ENCODE measurements around the gene FOSB.

DNA sequence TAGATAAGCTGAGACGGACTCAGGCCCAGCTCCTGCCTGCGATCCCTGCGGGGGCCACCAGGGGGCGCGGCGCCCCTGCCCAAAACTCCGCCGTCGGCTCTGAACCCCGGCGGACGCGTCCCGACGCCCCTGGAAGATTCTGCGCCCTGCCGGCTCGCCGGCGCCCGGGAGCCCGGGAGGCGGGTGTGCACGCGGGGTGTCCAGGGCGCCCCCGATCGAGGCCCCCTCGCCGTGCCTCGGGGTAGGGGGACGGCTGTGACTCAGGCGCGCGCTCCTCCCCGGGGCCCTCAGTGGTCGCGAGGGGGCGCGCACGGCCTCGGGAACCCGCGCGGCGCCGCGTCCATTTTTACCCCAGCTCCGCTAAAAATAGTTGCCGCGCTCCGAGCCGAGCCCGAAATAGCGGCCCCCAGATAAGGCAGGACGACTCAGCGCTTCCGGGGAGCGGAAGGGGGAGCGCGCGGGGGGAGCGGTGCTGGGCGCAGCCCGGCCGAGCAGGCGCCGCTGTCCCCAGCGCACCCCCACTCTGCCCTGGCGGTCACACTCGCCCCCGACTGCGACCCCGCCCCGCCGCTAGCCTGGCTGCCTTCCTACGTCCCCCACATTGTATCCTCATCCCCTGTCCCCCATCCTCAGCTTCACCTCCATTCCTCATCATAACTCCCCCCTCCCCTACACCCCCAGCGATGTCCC, 28.1 kb upstream of the FOSB start:
- TF ChIP-seq, protein P1, sequence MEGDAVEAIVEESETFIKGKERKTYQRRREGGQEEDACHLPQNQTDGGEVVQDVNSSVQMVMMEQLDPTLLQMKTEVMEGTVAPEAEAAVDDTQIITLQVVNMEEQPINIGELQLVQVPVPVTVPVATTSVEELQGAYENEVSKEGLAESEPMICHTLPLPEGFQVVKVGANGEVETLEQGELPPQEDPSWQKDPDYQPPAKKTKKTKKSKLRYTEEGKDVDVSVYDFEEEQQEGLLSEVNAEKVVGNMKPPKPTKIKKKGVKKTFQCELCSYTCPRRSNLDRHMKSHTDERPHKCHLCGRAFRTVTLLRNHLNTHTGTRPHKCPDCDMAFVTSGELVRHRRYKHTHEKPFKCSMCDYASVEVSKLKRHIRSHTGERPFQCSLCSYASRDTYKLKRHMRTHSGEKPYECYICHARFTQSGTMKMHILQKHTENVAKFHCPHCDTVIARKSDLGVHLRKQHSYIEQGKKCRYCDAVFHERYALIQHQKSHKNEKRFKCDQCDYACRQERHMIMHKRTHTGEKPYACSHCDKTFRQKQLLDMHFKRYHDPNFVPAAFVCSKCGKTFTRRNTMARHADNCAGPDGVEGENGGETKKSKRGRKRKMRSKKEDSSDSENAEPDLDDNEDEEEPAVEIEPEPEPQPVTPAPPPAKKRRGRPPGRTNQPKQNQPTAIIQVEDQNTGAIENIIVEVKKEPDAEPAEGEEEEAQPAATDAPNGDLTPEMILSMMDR (IDR thresholded peaks at IDR 0.05): peak; percentile 100
- TF ChIP-seq POLR2A (IDR thresholded peaks at IDR 0.05) (no peak), POLR2AphosphoS5 (IDR thresholded peaks at IDR 0.05) (peak; percentile 51)

Data from prostate gland (tissue), 2 donors.